ENCODE data around the gene ZRSR2.

ZRSR2 gene

GRCh38 chrX:15854080-15854655 is 63.9 kb downstream of the ZRSR2 start:
- peak; percentile 43 for DNase-seq

- DNase-seq = peak; percentile 92
Observed at GRCh38 chrX:15854712-15855567, 64.7 kb downstream of the ZRSR2 start, which contains the start of gene AP1S2. Gene AP1S2 (minus strand): TSS chrX:15854813. CDS start chrX:15852524, 2,289 bp downstream.

- peak; percentile 39 for DNase-seq
Observed at GRCh38 chrX:15855568-15856221, 65.4 kb downstream of the ZRSR2 start.

- DNase-seq = peak; percentile 24
Observed at GRCh38 chrX:15856222-15856587, 65.9 kb downstream of the ZRSR2 start.

- peak; percentile 3 for DNase-seq
Observed at GRCh38 chrX:15856636-15857035, 66.4 kb downstream of the ZRSR2 start.

- DNase-seq = no peak
Observed at GRCh38 chrX:15858051-15858450, 67.8 kb downstream of the ZRSR2 start.

GRCh38 chrX:15860921-15861320 is 70.6 kb downstream of the ZRSR2 start:
- DNase-seq = no peak

- DNase-seq = no peak
Observed at GRCh38 chrX:15864023-15864422, 73.7 kb downstream of the ZRSR2 start.

- no peak for DNase-seq
Observed at GRCh38 chrX:15864629-15865028, 74.3 kb downstream of the ZRSR2 start.

GRCh38 chrX:15866147-15866546 is 75.9 kb downstream of the ZRSR2 start:
- DNase-seq = no peak

GRCh38 chrX:15869695-15870094 is 79.4 kb downstream of the ZRSR2 start:
- DNase-seq = no peak

GRCh38 chrX:15870310-15870709 is 80.0 kb downstream of the ZRSR2 start:
- DNase-seq = no peak

Measured in hematopoietic multipotent progenitor cell treated with erythropoietin and hydrocortisone succinate and interleukin-3 and kit ligand, for 6 days (in vitro differentiated cells).